Neural progenitor cell (in vitro differentiated cells): Measurements from ENCODE around the gene NBPF4. TPM values are rescaled to one million over a fixed set of nuclear protein-coding genes. Genes with fewer than 3 reads are reported as not detected.
"Not testable (repeated sequence)": the region's sequence is repeated elsewhere in the genome, so short reads cannot be mapped to it uniquely, and the experiment has no call there.

Experiments used
- DNase-seq: peaks from one replicate; pipeline ENCODE4 v3.0.0-alpha.2; 2016; ENCODE audit warnings: low spot score
- H2AFZ ChIP-seq: fragments of 200-600 bp; sonication (generic); replicated peaks from 2 replicates; pipeline ENCODE4 v1.6.1; 2016; ENCODE audit warnings: antibody characterized with exemption
- H3F3A ChIP-seq: fragments of 200-600 bp; sonication (generic); 2 replicates; pipeline ENCODE4 v1.6.1; 2016; ENCODE audit warnings: antibody characterized with exemption, low read depth
- H3K27ac ChIP-seq: fragments of 200-600 bp; sonication (generic); 2 replicates; pipeline ENCODE4 v1.5.1; 2016; ENCODE audit warnings: mild to moderate bottlenecking
- H3K27me3 ChIP-seq: fragments of 200-600 bp; sonication (generic); 2 replicates; pipeline ENCODE4 v1.6.1; 2016; ENCODE audit warnings: mild to moderate bottlenecking, moderate library complexity
- H3K36me3 ChIP-seq: fragments of 200-600 bp; sonication (generic); 2 replicates; pipeline ENCODE4 v1.5.1; 2016
- H3K4me1 ChIP-seq: fragments of 200-600 bp; sonication (generic); 2 replicates; pipeline ENCODE4 v1.6.1; 2016; ENCODE audit warnings: mixed run types
- H3K4me2 ChIP-seq: fragments of 200-600 bp; sonication (generic); 2 replicates; pipeline ENCODE4 v1.6.1; 2016
- H3K4me3 ChIP-seq: fragments of 200-600 bp; sonication (generic); 2 replicates; pipeline ENCODE4 v1.5.1; 2016
- H3K79me2 ChIP-seq: fragments of 200-600 bp; sonication (generic); 2 replicates; pipeline ENCODE4 v1.6.1; 2016; ENCODE audit warnings: low read depth
- H3K9ac ChIP-seq: fragments of 200-600 bp; sonication (generic); 2 replicates; pipeline ENCODE4 v1.6.1; 2016
- H3K9me3 ChIP-seq: fragments of 200-600 bp; sonication (generic); 2 replicates; pipeline ENCODE4 v1.5.1; 2016; ENCODE audit warnings: low read depth
- H4K20me1 ChIP-seq: fragments of 200-600 bp; sonication (generic); 2 replicates; pipeline ENCODE4 v1.6.1; 2016; ENCODE audit warnings: low read depth
- H3K27ac Mint-ChIP-seq: 3 replicates; pipeline ENCODE4 v1.8.0; 2021; ENCODE audit warnings: mixed read lengths
- H3K27me3 Mint-ChIP-seq: 2 replicates; pipeline ENCODE4 v1.8.0; 2022; ENCODE audit warnings: low read depth, mild to moderate bottlenecking, inconsistent platforms, moderate library complexity, mixed read lengths; ENCODE audit not compliant: insufficient read depth
- H3K36me3 Mint-ChIP-seq: 3 replicates; pipeline ENCODE4 v1.8.0; 2021; ENCODE audit warnings: mixed read lengths
- H3K4me1 Mint-ChIP-seq: 3 replicates; pipeline ENCODE4 v1.8.0; 2021; ENCODE audit warnings: mixed read lengths
- H3K4me3 Mint-ChIP-seq: 3 replicates; pipeline ENCODE4 v1.8.0; 2021; ENCODE audit warnings: mild to moderate bottlenecking, moderate library complexity, mixed read lengths
- H3K9me3 Mint-ChIP-seq: 3 replicates; pipeline ENCODE4 v1.8.0; 2020; ENCODE audit warnings: mixed read lengths
- total RNA-seq: library from RNA; depleted of rRNA; stranded (reverse); fragments of >200 nt; gene quantifications from 2 replicates; pipeline ENCODE4 v1.2.3, GENCODE V29; 2015; ENCODE audit warnings: low replicate concordance

The NBPF4 gene
- total RNA-seq, 1 donor from 2014 or later = not detected

DNA sequence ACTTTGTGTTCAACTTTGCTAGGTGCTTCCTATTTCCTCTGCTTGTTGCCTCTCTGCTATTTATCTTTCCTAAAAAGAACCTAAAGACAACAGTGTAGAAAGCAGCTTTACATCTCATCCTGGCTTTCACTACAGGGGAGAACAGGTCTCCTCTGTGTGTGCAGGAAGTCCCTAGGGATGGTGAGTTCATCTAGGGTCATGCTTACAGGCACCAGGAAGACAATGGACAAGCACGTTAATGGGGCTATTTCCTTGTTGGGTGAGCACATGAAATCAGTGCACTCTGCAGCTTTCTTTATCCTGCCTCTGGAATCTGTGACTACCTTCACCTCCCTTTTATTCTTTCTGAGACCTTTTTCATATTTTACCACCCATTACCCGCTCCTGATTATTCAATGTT lies 4.5 kb downstream of the NBPF4 start:
- H3K4me1 Mint-ChIP-seq, H3K27ac ChIP-seq, H4K20me1 ChIP-seq, H3K9ac ChIP-seq, H3K79me2 ChIP-seq, H3K4me2 ChIP-seq, H3K27ac Mint-ChIP-seq, H3K4me3 ChIP-seq, H2AFZ ChIP-seq, H3K4me1 ChIP-seq, H3K9me3 Mint-ChIP-seq, H3K27me3 ChIP-seq, H3K36me3 ChIP-seq, H3K36me3 Mint-ChIP-seq, DNase-seq, H3K9me3 ChIP-seq, H3K4me3 Mint-ChIP-seq, H3F3A ChIP-seq, H3K27me3 Mint-ChIP-seq: not testable (repeated sequence)

DNA sequence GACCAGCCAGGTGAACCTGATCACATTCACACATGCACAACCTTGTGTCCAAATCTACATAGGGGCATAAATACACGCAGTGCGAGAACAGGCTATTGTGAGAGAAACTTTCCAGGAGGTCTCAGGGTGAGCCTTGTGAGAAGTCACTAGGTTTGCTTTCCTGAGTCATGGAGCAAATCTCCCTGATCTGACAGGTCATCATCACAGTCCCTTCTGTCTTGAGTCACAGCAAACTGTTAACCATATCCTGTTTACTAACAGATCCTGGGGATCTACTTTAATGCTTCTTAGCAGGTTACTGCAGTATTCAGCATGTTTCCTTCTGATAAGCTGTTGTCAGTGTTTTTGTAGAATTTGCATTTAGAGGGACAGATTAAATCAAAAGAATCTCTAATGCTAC lies 8.6 kb downstream of the NBPF4 start:
- not testable (repeated sequence) for H3K36me3 Mint-ChIP-seq, H3K4me3 Mint-ChIP-seq, H3K79me2 ChIP-seq, H3K9me3 Mint-ChIP-seq, H3F3A ChIP-seq, H3K4me1 Mint-ChIP-seq, H3K27me3 Mint-ChIP-seq, H3K36me3 ChIP-seq, H3K27ac ChIP-seq, H4K20me1 ChIP-seq, H3K4me3 ChIP-seq, H2AFZ ChIP-seq, H3K27ac Mint-ChIP-seq, H3K4me2 ChIP-seq, DNase-seq, H3K27me3 ChIP-seq, H3K4me1 ChIP-seq, H3K9ac ChIP-seq, H3K9me3 ChIP-seq

DNA sequence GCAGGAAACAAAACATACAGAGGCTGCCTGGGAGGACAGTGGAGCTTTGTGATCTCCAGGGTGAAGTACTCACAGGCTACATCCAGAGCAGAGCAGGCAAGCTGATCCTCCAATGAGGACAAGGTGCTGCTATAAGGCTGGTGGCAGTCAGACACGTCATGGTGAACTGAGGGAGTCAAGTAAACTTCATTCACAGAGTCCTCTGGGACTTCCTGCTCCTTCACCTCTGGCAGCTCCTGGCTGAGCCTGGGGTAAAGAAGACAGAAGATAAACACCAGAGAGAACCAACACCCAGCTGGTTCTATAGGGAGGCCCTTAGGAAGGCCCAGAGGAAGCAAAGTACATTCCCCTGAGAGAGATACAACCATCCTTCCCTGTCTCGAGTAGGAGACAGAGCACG lies 11.7 kb downstream of the NBPF4 start:
- H3K4me1 Mint-ChIP-seq, H3K27ac ChIP-seq, H3K27ac Mint-ChIP-seq, DNase-seq, H3K36me3 ChIP-seq, H3F3A ChIP-seq, H3K27me3 Mint-ChIP-seq, H3K4me1 ChIP-seq, H3K4me3 ChIP-seq, H2AFZ ChIP-seq, H3K9me3 Mint-ChIP-seq, H3K79me2 ChIP-seq, H3K9ac ChIP-seq, H3K9me3 ChIP-seq, H3K36me3 Mint-ChIP-seq, H4K20me1 ChIP-seq, H3K27me3 ChIP-seq, H3K4me3 Mint-ChIP-seq, H3K4me2 ChIP-seq: not testable (repeated sequence)

GRCh38 chr1:108229976-108230375 lies 13.9 kb downstream of the NBPF4 start:
- H3K27me3 ChIP-seq, DNase-seq, H3K9me3 ChIP-seq, H3K9ac ChIP-seq, H3K4me1 Mint-ChIP-seq, H3K4me1 ChIP-seq, H4K20me1 ChIP-seq, H3F3A ChIP-seq, H3K4me2 ChIP-seq, H3K27me3 Mint-ChIP-seq, H3K4me3 Mint-ChIP-seq, H3K9me3 Mint-ChIP-seq, H3K79me2 ChIP-seq, H3K36me3 Mint-ChIP-seq, H3K27ac Mint-ChIP-seq, H3K4me3 ChIP-seq, H3K27ac ChIP-seq, H2AFZ ChIP-seq, H3K36me3 ChIP-seq: not testable (repeated sequence)

- H3K4me3 ChIP-seq, H3K27me3 ChIP-seq, H3K36me3 Mint-ChIP-seq: not testable (repeated sequence)
These were observed 16.1 kb downstream of the NBPF4 start for GRCh38 chr1:108227772-108228171.

DNA sequence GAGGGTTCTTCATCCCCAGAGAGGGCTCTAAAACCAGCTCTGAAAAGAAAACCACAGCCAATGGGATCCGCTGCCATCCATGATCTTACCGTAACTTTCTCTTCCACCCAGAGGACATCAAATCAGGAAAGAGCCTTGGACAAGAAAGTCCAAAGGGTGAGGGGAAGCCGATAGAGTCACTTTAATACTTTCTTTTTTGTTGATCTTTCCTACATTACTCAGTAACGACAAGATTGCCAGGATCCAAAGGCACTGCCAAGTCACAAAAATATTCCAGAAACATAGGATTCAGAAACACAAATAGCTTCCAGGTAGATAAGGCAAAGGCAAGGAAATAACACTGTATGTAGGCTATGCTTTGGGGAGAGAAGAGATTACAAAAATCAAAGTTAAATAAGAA lies 17.0 kb downstream of the NBPF4 start:
- H3K27me3 ChIP-seq, H3K27ac ChIP-seq, DNase-seq, H2AFZ ChIP-seq, H3K4me1 ChIP-seq, H4K20me1 ChIP-seq, H3F3A ChIP-seq, H3K4me3 ChIP-seq, H3K27ac Mint-ChIP-seq, H3K36me3 Mint-ChIP-seq, H3K36me3 ChIP-seq, H3K4me3 Mint-ChIP-seq, H3K9me3 ChIP-seq, H3K4me2 ChIP-seq, H3K4me1 Mint-ChIP-seq, H3K79me2 ChIP-seq, H3K27me3 Mint-ChIP-seq, H3K9ac ChIP-seq, H3K9me3 Mint-ChIP-seq: not testable (repeated sequence)

More at GRCh38 chr1:108227772-108228171, 16.1 kb downstream of the NBPF4 start:
- not testable (repeated sequence) for H3K4me1 ChIP-seq, H3K79me2 ChIP-seq, H3K27ac Mint-ChIP-seq, H3K4me3 Mint-ChIP-seq, H3K4me2 ChIP-seq, H3K9ac ChIP-seq, H3K9me3 ChIP-seq, H3K36me3 ChIP-seq, H3K4me1 Mint-ChIP-seq, H3K27me3 Mint-ChIP-seq, H4K20me1 ChIP-seq, H3F3A ChIP-seq, H3K27ac ChIP-seq, DNase-seq, H2AFZ ChIP-seq, H3K9me3 Mint-ChIP-seq

DNA sequence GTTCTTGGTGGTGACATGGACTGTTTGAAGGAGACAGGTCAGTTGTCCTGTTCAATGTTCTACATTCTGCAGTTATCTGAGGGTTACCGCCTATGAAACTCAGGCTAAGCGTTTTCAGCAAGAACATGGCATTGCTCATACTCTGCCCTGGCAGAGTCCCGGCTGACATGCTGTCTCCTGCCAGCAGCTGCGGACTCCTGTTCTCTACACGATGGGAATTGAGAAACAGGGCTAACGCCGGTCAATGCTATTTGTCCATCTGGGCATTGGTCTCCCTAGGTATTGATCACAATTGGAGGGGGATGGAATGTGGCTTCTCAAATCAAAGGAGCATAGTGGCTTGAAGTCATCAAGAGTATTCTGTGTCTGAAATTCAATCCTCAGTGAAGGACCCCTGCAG lies 20.6 kb downstream of the NBPF4 start:
- H3K4me3 Mint-ChIP-seq, H3K27me3 Mint-ChIP-seq, H3K36me3 ChIP-seq, H3K9me3 ChIP-seq, H3K36me3 Mint-ChIP-seq, H3K4me2 ChIP-seq, H3F3A ChIP-seq, H3K4me1 Mint-ChIP-seq, H2AFZ ChIP-seq, H3K9ac ChIP-seq, H3K27ac Mint-ChIP-seq, H3K79me2 ChIP-seq, H3K27ac ChIP-seq, DNase-seq, H4K20me1 ChIP-seq, H3K4me1 ChIP-seq, H3K27me3 ChIP-seq, H3K4me3 ChIP-seq, H3K9me3 Mint-ChIP-seq: not testable (repeated sequence)

GRCh38 chr1:108217515-108218174 lies 26.2 kb downstream of the NBPF4 start:
- H3K9ac ChIP-seq, H3K4me3 Mint-ChIP-seq, H3K27ac Mint-ChIP-seq, H4K20me1 ChIP-seq, H3K27me3 Mint-ChIP-seq, H3K4me3 ChIP-seq, H3K9me3 Mint-ChIP-seq, DNase-seq, H3K9me3 ChIP-seq, H3K27me3 ChIP-seq, H3K79me2 ChIP-seq, H3K36me3 ChIP-seq, H3K27ac ChIP-seq, H3K4me1 ChIP-seq, H3K4me2 ChIP-seq, H3F3A ChIP-seq, H2AFZ ChIP-seq, H3K4me1 Mint-ChIP-seq, H3K36me3 Mint-ChIP-seq: not testable (repeated sequence)
